HL-60/S4 treated with retinoic acid at 250 ng/mL for 4 days and 3 days (cell line): ENCODE data around the gene GRIPAP1.

Experiments used
- in situ Hi-C: fragments of 300-500 bp; cut with MboI; formaldehyde crosslinking; loops from 2 replicates; pipeline ENCODE4 v1.7.0; 2022; ENCODE audit warnings: low sequenced_read_pairs

GRIPAP1 gene

GRCh38 chrX:48927736-48928382 is 74.2 kb downstream of the GRIPAP1 start:
- in situ Hi-C loops = no loop called here

GRCh38 chrX:48927123-48927522 is 74.9 kb downstream of the GRIPAP1 start:
- in situ Hi-C loops = no loop called here

- in situ Hi-C loops = no loop called here
Observed at GRCh38 chrX:48924270-48924669, 77.8 kb downstream of the GRIPAP1 start.

- in situ Hi-C loops = no loop called here
Observed at GRCh38 chrX:48923771-48924170, 78.3 kb downstream of the GRIPAP1 start.
